ENCODE measurements around the gene CACNA2D1.

The CACNA2D1 gene

DNA sequence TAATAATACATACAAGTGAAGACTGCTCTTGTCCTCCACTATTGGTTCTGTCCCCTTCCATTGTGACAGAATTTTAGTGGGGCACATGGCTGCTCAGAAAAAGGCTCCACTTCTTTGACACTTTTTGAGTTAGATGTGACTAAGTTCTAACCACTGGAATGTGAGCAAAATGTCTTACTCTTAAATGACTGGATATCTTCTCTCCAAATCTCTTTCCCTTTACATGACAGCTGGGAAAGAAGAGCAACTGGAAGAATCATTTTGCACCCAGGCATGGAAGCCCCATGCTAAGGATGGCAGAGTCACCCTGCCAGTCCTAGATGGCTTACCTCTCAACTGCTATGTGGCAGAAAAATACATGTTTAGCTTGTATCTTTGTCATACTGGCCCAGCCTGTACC is 97.7 kb downstream of the CACNA2D1 start:
- DNase-seq (ENCODE audit: low read depth, low spot score), result no peak

DNA sequence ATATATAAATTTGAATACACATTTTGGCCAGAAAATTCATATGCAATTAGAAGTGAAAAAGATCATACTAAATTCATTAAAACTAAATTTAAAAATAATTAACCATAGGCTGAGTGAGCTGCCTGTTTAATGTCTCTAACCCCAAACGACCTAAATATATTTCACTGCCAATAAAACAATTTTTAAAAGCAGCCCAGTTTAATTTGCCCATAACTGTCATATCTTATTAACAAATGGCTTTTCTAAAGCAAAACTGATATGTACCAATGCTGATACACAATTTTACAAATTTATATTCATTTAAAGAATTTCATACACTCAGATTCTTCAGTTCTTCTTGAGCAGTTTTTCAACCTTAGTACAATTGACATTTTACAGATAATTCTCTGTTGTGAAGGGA is 99.9 kb downstream of the CACNA2D1 start:
- DNase-seq (ENCODE audit: low read depth, low spot score), result no peak

DNA sequence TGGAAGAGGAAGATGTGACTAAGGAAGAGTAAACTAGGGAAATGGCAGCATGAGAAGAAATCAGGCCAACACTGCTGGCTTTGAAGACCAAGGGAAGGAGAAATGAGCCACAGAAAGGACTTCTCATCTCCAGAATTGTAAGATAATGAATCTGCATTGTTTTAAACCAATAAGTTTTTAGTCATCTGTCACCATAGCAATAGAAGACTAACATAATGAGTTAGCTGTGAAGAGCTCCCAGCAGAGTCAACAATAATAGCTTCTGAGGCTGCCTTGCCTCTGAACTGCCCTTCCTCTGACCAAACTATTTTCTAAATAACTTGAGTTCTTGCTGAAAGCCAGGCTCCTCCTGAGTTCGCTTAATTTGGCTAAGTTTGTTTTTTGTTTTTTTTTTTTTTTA is 103.6 kb downstream of the CACNA2D1 start:
- no peak for DNase-seq (ENCODE audit: low read depth, low spot score)

DNA sequence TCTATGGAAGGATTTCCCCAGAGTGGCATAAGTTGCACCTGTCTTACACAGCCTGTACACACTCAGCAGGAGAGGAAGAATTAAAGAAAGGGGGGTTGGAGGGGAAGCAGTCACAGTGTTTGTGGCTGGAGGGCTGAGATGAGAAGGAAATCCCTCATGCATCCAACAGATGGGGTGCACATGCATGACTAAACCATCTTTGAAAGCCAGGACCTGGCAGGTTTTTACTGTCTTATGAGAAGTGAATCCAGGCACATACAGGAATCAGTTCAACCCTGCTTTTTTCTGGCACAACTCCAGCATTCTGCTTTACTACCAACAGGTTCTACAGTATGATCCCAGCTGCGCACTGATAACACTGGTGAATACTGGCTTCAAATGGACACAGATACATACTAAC is 107.7 kb downstream of the CACNA2D1 start:
- DNase-seq (ENCODE audit: low read depth, low spot score), result no peak

DNA sequence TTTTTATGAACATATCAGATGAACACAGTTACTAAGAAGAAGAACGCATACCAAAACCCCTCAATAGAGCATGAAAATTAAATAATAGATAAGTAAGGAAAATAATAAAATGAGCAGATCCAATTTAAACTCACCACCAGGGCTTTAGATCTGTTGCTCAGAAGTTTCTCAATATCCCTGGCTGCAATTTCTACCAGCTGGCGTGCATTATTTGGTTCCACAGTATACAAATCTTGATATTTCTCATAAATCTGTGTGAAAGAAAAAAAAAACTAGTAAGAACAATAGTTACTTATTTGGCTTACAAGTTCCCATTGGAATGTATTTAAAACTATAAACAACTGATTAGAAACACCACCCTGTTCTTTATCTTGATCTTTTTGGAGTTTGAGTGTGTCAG is 108.6 kb downstream of the CACNA2D1 start:
- no peak for DNase-seq (ENCODE audit: low read depth, low spot score)

DNA sequence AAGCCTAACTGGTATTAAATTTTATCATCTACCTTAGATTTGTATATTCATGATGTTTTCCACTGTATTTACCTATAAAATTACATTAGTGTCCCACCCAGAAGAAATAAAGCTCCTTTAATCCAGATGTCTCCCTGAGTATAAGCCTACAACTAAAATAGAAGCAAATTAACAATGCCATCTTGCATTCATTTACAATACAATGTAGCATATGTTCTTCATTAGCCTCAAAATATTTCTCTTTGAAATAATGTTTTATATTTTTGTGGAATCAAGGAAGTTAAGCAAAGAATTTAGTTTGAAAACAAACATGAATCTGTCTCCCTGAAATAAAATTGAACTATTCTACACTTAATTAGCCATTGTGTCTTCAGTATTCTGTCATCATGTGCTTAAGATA is 112.3 kb downstream of the CACNA2D1 start:
- no peak for DNase-seq (ENCODE audit: low read depth, low spot score)

DNA sequence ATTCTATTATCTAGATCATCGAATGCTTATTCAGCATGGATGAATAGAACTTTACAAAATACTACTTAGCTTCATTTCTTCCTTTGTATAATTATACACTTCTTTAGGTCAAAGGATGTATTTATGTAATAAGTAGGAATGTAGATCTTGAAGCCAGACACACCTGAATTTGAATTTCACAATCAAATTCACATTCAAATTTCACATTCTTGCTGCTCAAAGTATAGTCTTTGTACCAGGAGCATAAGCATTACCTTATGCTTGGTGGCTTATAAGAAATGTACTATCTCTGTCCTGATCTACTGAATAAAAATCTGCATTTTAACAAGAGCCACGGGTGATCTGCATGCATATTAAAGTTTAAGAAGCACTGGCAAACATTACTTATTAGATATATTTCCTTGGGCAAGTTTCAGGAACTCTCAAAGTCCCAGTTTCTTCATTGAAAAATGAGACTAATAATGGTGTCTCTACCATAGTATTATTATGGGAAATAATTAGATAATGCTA is 112.8 kb downstream of the CACNA2D1 start:
- DNase-seq (ENCODE audit: low read depth, low spot score), result no peak

DNA sequence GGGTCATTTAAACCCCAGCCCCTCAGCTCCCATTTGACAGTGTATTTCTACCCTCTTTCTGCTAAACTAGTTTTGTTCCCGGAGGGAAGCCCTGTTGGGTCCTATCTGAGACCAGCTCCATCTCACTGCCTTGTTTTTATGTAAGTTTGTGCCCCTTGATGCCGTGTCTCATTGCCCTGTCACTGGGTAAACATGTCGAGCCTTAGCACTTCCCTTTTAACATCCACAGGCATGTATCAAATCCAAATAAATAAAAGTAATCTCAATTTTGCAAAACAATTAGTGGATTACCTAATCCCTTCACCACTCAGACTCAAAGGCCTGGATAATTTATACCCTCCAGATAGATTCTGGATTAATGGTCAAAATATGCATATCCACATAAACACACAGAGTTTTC is 115.7 kb downstream of the CACNA2D1 start:
- no peak for DNase-seq (ENCODE audit: low read depth, low spot score)

DNA sequence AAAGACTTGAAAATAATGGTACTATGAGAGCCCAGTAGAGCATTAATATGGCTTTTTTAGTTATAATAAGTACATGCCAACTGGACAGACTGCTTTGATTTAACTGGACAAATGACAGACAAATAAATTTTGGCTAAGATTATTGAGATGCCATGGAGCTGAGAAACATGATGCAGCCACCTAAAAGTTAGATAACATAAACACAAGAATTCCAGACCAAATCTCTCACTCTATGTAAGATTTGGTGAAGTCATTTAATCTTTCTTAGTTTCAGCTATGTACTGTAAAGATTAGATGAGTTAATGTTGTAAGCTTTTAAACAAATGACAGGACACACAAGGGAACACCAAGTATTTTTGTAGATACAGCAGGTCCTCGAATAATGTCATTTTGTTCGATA is 118.2 kb downstream of the CACNA2D1 start:
- DNase-seq (ENCODE audit: low read depth, low spot score), result no peak

DNA sequence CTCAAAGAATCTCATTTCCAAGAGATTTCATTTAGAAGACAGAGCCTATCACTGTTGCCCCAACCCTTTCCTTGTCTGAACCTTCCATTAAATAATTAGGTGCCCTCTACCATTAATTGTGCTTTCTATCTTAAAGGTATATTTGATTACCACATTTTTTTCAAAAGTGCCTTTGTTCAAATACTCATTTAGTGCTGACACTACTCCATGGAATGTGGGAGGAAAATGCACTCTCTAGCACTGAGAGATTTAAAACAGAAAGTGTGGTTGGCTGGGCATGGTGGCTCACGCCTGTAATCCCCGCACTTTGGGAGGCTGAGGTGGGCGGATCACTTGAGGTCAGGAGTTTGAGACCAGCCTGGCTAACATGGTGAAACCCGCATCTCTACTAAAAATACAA is 119.8 kb downstream of the CACNA2D1 start:
- DNase-seq (ENCODE audit: low read depth, low spot score), result no peak

DNA sequence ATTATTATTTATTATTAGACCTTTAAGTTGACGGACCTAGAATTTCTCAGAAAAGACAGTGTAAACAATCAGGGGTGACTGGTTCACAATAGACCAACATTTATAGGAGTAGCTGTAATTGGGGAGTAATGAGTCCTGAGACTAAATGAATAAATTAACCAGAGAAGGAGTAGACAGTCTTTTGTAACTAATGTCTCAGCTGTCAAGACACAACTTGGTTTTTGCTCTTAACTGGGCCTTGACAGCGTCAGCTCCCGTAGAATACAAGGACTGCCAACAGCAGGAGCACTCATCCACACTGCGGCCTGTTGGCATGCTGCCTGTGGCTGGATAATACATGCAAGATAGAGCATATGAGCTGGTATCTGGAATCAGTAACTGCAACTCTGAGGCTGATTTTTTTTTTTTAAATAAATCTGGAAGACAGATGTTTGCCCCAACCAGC is 123.9 kb downstream of the CACNA2D1 start:
- peak; percentile 73 for DNase-seq (ENCODE audit: low read depth, low spot score)

DNA sequence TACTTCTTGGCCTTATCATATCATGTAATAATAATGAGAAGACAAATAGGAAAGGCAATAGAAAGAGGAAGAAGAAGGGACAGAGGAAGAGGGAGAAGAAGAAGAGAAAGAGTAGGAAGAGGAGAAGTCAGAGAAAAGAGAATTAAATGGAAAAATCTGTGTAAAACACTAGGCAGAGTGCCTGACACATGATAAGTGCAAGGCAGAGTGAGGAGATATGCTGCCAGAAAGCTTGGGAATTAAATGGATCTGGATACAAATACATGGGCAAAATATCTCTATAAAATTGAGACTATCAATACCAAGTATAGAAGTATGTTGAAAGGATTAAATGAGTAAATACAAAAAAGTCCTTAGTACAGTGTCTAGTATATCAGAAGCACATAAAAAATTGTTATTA is 124.8 kb downstream of the CACNA2D1 start:
- DNase-seq (ENCODE audit: low read depth, low spot score), result no peak

DNA sequence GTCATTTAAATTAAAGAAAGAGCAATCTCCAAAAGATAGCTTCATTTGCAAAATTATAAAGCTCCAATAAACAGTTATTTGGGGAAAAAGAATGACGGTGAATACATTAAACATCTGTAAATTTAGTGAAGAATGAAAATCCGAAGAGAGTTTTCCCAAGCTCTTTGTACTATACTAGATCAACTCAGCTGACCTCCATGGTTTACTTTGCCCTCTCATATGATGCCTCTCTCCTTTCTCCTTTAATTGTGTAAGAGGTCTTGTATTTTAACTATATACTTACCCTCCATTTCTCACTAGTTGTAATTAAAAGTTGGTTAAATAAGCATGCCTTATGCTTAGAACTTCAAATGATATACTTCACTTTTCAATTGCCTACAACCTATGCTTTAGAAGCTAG is 125.8 kb downstream of the CACNA2D1 start:
- DNase-seq (ENCODE audit: low read depth, low spot score), result no peak

DNA sequence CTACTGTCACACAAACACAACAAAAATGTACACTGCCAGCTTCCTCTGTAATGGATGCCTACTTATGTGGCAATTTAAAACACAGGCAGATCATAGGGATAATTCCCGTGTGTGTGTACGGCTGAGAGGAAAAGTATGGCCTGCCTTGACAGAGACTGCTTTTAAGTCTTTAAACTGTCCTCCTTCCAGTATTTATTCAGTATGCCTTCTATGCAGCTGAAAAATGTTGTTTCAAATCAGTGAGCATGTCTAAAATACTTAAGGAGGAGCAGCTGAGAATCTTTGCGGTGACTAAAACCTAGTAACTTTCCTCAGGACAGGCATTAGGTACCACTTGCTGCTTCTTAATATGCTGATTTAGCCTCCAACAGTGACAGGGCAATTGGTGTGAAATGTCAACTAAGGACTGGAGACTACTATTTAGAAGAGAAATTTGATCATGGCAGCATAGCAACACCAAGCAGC is 126.3 kb downstream of the CACNA2D1 start:
- no peak for DNase-seq (ENCODE audit: low read depth, low spot score)

DNA sequence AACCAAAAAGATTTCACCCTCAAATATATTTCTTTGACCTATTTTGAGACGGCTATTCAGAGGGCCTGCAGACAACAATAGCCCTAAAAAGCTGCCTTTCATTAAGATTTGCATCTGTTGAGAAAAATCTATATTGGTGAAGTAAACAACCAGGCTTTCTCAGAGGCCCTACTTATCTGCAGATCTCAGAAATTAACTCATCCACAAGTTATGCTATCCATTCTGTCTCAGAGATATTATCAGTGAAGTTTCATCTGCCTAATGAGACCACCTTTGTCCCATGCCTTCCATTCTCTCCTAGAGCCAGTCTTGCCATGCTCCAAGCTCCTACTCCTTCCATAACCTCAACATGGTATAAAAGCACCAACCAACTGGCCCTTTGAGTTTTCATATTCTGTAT is 130.3 kb downstream of the CACNA2D1 start:
- no peak for DNase-seq (ENCODE audit: low read depth, low spot score)

DNA sequence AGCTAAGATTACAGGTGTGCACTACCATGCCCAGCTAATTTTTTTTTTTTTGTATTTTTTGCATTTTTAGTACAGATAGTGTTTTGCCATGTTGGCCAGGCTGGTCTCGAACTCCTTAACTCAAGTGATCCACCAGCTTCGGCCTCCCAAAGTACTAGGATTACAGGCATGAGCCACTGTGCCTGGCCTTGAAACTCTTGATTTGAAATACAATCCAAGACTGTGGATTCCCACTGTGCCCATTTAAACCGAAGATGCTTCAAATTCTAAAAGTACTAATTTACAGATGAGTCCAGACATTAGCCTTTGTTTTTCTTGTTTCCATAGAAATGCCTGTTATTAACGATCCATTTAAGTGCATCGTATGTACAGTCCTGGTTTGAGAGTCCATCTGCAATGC is 130.9 kb downstream of the CACNA2D1 start:
- DNase-seq (ENCODE audit: low read depth, low spot score), result no peak

DNA sequence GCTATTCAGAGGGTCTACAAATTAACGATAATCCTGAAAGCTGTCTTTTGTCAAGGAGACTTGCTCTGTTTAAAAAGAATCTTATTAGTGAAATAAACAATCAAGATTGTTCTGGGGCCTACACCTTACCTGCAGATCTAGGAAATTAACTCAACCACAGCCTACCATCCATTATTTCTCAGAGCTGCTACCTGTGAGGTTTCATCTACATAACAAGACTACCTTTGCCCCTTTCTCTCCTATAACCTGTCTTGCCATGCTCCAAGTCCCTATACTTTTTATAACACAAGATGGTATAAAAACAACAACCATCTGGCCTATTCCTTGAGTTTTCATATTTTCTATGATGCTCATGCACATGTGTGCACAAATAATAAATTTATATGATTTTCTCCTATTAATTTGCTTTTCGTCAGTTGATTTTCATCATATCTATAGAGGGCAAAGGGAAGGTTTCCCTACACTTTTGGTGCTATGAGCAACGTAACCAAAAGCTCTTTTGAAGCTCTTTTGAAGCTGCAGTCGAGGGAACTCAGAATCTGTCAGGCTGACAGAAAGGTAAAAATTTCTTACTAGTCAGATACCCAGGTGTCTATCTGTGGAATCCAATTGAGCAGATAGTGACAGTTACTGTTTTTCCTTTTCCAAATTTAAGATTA is 138.1 kb downstream of the CACNA2D1 start:
- no peak for DNase-seq (ENCODE audit: low read depth, low spot score)

DNA sequence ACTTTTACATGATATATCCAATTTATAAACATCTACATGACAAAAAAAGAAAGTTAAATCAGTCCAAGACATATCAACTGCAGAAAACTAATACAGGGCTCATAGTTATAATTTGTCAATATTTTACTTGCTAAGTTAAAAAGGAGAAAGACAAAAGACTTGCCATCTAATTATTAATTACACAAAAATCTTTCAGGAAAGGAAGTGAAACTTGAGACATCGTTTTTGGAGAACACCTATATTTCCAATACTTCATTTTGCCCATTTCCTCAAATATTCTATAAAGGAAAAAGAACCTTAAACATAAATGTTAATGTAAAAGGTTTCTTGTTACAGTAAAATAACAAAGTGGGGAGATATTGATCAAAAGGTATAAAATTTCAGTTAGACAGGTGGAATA is 148.7 kb downstream of the CACNA2D1 start:
- DNase-seq (ENCODE audit: low read depth, low spot score), result no peak

DNA sequence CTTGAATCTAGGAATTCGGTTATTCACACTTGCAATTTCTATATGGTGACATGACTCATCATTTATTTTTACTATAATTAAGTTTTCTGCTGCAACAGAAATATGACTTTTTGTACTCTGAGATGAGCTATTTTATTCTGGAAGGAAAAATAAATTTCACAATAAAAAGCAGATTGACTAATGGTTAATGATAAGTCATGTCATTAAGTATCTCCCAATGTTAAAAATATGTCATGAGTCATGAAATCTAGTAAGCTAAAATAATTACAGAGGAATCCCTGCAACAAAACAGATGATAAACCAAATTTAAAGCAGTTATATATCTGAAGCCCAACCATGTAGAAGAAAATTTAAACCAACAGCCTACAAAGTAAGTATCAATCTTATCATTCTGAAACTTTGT is 149.2 kb downstream of the CACNA2D1 start:
- DNase-seq (ENCODE audit: low read depth, low spot score), result no peak

DNA sequence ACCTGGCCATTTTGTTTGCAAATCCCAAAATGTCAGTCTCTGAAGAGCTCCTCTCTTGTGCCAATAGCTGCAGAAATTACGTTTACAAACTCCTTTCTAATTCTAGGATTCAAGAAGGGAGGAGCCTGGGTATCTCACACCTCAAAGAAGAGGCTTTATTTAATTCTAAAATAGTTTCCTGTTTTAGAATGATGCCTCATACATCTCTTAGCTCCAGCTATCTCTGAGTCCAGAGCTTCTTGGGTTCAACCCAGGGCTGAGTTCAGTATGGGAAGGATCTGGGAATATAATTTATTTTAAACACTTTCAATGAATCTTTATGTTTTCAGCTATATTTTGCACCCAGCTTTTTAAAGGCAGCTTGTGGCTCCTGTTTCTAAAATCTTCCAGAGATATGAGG is 150.1 kb downstream of the CACNA2D1 start:
- no peak for DNase-seq (ENCODE audit: low read depth, low spot score)

DNA sequence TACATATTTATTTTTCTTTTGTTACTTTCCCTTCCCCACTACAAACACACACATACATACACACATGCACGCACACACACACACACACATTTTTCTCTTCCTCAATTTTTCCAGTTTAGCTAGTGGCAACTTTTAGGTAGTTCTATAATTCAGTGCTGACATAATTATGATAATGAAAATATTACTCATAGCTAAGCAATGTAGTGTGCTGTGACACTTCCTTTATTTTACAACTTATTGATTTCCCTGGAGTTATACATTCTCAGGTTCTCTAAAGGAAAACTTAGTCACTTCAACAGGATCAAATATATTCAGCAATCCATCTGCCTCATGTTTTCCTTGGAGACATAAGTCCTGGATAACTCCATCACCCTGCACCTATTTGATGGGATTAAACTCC is 151.6 kb downstream of the CACNA2D1 start:
- DNase-seq (ENCODE audit: low read depth, low spot score), result no peak

DNA sequence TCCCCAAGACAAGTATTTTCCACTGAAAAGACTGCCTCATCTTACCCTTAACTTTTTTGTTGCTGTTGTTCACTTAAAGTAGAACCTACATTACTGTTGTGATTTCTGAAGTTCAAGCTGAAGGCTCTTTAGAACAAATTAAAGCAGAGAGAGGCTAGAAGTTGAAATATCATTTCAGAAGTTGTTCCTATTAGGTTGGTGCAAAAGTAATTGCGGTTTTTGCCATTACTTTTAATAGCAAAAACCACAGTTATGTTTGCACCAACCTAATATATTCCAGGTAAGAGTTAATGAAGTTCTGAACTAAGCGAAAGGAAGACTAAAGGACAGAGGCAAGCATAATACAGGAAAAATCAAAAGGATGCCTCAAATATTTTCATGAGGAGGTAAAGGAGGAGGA is 153.7 kb downstream of the CACNA2D1 start:
- DNase-seq (ENCODE audit: low read depth, low spot score), result no peak

DNA sequence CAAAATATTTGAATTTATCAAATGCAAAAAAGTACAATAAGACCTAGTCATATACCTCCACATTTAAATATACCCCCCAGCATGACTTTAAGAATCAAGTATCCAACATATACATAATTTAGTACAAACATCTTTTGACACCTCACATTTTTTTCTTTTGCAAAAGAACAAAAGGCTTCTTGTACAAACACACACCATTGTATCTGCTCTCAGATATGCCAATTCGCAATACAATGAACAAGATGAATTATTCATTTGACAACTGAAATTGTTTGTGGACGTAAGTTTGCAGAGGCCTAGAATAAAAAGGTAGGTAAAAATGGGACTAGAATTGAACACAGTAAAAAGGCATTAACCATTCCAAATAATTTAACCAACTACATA is 154.4 kb downstream of the CACNA2D1 start:
- no peak for DNase-seq (ENCODE audit: low read depth, low spot score)

DNA sequence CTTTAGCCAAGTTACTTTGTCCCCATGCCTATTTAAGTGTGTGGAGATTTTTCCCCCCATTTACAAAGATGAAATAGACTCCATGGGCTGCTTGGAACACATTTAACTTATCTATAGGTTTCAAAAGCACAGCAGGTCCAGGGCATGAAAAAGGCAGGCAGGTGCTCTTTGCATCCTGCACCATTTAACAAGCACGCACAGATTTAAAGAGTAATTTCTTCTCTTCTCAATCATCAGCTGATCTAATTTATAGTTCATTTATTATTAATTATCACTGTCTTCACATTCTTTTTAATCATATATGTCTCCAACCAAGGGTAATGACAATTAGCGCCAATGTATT is 156.8 kb downstream of the CACNA2D1 start:
- DNase-seq (ENCODE audit: low read depth, low spot score), result no peak

Data from brain pericyte (primary cell).